ENCODE data around the gene NDUFB6. TPM values are rescaled to one million over a fixed set of nuclear protein-coding genes. Genes with fewer than 3 reads are reported as not detected.

Gene NDUFB6
- total RNA-seq, 4 donors from 2014 or later: 33.7 to 83.7 (median 48.3) TPM

DNA sequence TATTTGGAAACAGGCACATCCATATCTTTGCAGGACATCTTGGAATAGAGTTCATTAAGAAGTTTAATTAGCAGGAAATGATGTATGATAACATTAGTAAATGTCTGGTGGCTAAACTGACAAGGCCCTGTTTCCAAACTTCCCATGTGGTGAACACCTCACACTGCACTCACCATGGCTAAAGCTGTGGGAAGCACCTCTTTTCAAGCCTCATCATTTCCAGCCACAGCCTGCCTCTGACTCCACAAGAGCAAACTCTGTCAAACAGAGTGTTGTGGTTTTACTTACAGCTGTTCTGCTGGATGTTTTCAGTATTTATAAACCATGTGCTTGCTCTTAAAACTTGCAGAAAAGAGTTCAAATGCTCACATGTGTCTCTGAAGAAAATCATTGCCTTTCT, 14.9 kb upstream of the NDUFB6 start:
- Histone ChIP-seq H3K27ac (no peak overlapping the region), H3K4me3 (no peak overlapping the region), H3K36me3 (no peaks in the 10 kb centered on the region), H3K9me3 (no peaks in the 10 kb centered on the region), H3K27me3 (peaks cover 0 to 24% (median 0%) of the 10 kb centered on the region in 4 donors), H3K4me1 (no peaks in the 10 kb centered on the region)
- no peak for DNase-seq
- TF ChIP-seq, protein P1, sequence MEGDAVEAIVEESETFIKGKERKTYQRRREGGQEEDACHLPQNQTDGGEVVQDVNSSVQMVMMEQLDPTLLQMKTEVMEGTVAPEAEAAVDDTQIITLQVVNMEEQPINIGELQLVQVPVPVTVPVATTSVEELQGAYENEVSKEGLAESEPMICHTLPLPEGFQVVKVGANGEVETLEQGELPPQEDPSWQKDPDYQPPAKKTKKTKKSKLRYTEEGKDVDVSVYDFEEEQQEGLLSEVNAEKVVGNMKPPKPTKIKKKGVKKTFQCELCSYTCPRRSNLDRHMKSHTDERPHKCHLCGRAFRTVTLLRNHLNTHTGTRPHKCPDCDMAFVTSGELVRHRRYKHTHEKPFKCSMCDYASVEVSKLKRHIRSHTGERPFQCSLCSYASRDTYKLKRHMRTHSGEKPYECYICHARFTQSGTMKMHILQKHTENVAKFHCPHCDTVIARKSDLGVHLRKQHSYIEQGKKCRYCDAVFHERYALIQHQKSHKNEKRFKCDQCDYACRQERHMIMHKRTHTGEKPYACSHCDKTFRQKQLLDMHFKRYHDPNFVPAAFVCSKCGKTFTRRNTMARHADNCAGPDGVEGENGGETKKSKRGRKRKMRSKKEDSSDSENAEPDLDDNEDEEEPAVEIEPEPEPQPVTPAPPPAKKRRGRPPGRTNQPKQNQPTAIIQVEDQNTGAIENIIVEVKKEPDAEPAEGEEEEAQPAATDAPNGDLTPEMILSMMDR (IDR thresholded peaks at IDR 0.05): peak in 1 of 6 experiments; percentile 12
- TF ChIP-seq POLR2A (IDR thresholded peaks at IDR 0.05): no peak
- intact Hi-C loops (cut with DNase I): no loop called here

DNA sequence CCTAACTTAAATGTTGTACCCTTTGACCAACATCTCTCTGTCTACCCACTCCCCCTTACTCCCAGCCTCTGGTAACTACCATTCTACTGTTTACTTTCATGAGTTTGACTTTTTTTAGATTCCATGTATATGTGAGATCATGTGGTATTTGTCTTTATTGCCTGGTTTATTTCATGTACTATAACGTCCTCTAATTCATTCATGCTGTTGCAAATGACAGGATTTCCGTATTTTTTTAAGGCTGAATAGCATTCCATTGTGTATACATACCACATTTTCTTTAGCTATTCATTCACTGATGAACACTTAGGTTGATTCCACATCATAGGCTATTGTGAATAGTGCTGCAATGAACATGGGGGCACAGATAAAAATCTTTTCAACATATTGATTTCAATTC, 11.8 kb upstream of the NDUFB6 start:
- Histone ChIP-seq H3K4me1 (no peaks in the 10 kb centered on the region), H3K4me3 (no peak overlapping the region), H3K27me3 (peaks cover 0 to 25% (median 0%) of the 10 kb centered on the region in 4 donors), H3K36me3 (no peaks in the 10 kb centered on the region), H3K27ac (no peak overlapping the region), H3K9me3 (no peaks in the 10 kb centered on the region)
- WGBS, 2 donors: 12 to 15% methylated on average over 2 of the region's 2 CpGs
- intact Hi-C loops (cut with DNase I): no loop called here
- no peak for TF ChIP-seq POLR2A (IDR thresholded peaks at IDR 0.05)
- TF ChIP-seq, protein P1 (IDR thresholded peaks at IDR 0.05): no peak
- DNase-seq: no peak

DNA sequence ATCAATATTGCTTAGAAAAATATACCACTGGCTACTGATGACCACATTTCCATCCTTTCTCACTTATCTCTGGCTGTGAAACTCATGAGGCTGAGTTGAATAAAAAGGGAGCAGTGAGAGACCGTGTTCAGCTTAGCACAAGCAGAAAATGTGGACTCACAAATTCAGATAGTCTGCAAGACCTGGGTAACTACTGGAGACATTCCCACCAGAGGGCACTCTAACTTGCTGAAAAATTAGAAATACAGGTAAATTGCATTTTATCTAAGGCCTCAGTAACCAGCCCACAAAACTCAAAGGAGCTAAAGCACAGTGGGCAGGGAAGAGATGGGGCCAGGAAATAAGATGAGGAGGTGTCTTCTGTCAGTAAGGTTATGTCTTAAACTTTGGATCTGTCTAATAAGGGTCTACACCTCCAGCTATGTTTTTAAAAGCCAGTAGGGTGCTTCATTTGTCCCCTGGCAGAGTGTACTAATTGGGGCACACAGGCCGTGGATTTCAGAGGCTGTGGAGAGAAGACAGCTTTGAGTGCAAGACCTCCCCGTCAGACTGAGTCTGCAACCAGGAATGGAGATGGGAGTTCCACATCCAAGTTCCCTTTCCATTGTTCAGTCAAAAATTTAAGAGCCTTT, 8.7 kb upstream of the NDUFB6 start:
- 29 to 42% methylated on average over 3 of the region's 3 CpGs for WGBS, 2 donors
- TF ChIP-seq, protein P1 (IDR thresholded peaks at IDR 0.05): peak in 5 of 6 experiments; percentile 10 to 55 (median 39)
- no peak for TF ChIP-seq POLR2A (IDR thresholded peaks at IDR 0.05)
- Histone ChIP-seq H3K9me3 (no peaks in the 10 kb centered on the region), H3K4me1 (peaks cover 0 to 8% (median 0%) of the 10 kb centered on the region in 3 donors), H3K4me3 (no peak overlapping the region), H3K36me3 (no peaks in the 10 kb centered on the region), H3K27me3 (peaks cover 0 to 22% (median 0%) of the 10 kb centered on the region in 4 donors), H3K27ac (no peak overlapping the region)
- DNase-seq: no peak
- intact Hi-C loops (cut with DNase I): no loop called here

DNA sequence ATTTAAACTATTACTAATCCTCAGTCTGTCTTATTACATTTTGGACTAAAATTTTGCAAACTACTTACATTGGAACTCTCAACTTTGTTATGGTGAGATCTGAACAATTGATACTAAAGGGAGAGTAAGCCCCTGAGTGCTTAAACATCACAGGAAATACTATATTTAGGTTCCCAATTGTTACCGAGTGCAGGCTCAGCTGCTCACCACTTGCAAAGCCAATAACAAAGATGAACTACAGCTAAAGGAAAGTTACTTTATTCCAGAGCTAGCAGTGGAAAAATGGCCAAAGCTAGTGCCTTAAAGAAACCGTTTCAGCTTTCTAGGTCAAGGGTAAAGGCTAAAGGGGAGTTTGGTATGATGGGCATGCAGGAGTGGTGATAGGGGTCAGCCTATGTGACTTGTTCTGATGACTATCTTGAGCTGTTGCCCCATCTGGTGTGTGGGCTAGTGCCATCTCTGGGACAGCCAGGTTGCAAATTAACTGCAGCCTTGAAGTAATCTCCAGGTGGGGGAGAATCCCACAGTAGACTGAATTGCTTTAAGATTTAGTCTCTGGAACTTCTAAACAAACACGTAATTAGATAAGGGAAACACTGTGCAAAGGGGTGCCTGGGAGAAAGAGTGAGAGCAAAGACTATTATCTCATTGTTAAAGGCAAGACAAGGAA, 7.8 kb upstream of the NDUFB6 start:
- intact Hi-C loops (cut with DNase I): no loop called here
- TF ChIP-seq POLR2A (IDR thresholded peaks at IDR 0.05): no peak
- TF ChIP-seq, protein P1 (IDR thresholded peaks at IDR 0.05): no peak
- H3K27ac ChIP-seq: no peak overlapping the region
- no peaks in the 10 kb centered on the region for H3K9me3 ChIP-seq
- WGBS, 2 donors: 7 to 21% methylated on average over 3 of the region's 3 CpGs
- H3K4me1 ChIP-seq: peaks cover 0 to 8% (median 0%) of the 10 kb centered on the region in 3 donors
- no peak for DNase-seq
- H3K27me3 ChIP-seq: peaks cover 0 to 19% (median 0%) of the 10 kb centered on the region in 4 donors
- no peaks in the 10 kb centered on the region for H3K36me3 ChIP-seq
- H3K4me3 ChIP-seq: no peak overlapping the region

DNA sequence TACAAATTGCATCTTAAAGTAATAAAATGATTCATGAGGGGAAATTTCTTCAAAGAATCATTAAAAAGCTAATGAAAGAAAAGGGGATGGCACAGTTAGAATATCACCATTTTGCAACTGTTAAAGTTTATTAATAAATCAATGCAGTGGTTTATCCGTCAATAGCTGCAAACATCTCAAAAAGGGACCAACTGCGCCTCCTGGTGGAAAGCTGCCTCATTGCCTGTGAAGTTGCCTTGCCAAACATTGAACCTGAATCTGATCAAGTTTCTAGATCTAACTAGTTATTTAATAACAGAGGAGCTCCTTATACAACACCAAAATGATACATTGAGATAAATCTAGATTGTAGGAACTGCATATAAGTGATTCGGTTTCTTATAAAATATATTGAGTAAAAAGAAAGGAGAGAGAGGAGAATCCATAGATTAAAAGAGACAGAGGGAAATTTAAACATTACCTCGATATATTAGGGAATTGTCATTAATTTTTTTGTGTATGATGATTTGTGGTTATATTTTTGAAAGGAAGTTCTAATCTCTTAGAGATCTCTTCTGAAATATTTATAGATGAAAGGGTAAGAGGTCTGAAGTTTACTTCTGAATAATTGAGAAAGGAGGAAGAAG, 6.9 kb upstream of the NDUFB6 start:
- WGBS, 2 donors: 15% methylated on average over 4 of the region's 4 CpGs
- TF ChIP-seq, protein P1 (IDR thresholded peaks at IDR 0.05): peak; percentile 75 to 94 (median 84)
- TF ChIP-seq POLR2A (IDR thresholded peaks at IDR 0.05): no peak
- intact Hi-C loops (cut with DNase I): loop anchor here (5.0 kb wide), 1 partner anchor 198 kb away; the partner anchor contains the start of gene ACO1
- peaks cover 0 to 14% (median 0%) of the 10 kb centered on the region in 4 donors for H3K27me3 ChIP-seq
- no peaks in the 10 kb centered on the region for H3K36me3 ChIP-seq
- H3K4me3 ChIP-seq: no peak overlapping the region
- H3K4me1 ChIP-seq: peaks cover 0 to 8% (median 0%) of the 10 kb centered on the region in 3 donors
- H3K9me3 ChIP-seq: no peaks in the 10 kb centered on the region
- no peak for DNase-seq
- H3K27ac ChIP-seq: no peak overlapping the region
